HepG2 (cell line): ENCODE results near the gene SNAI3.

Experiments
- CBX1 ChIP-seq: IDR thresholded peaks from one replicate; pipeline ENCODE4 v1.6.1; 2016; ENCODE audit warnings: antibody characterized with exemption, low read depth
- DPF2 ChIP-seq: sonication (generic); formaldehyde crosslinking; IDR thresholded peaks from 2 replicates; pipeline ENCODE4 v1.4.0; 2020; ENCODE audit warnings: mild to moderate bottlenecking, low read depth, missing genetic modification reagents, borderline replicate concordance
- FOXA1 ChIP-seq, 2 experiments: fragments of 450-650 bp in 1 of 2; sonication (generic) in 1 of 2; formaldehyde crosslinking in 1 of 2; IDR thresholded peaks; 2 replicates each; pipeline versions ENCODE4 v1.4.0 to v1.6.1; 2016 to 2020; ENCODE audit warnings: missing genetic modification reagents in 1 of 2
- FOXP1 ChIP-seq, 2 experiments: fragments of 450-650 bp in 1 of 2; IDR thresholded peaks; 2 replicates each; pipeline ENCODE4 v1.6.1; 2017 to 2018; ENCODE audit warnings: antibody characterized with exemption in 1 of 2
- NBN ChIP-seq: fragments of 450-650 bp; conservative IDR thresholded peaks from 2 replicates; pipeline ENCODE4 v1.6.1; 2017
- ZNF136 ChIP-seq: sonication (generic); formaldehyde crosslinking; IDR thresholded peaks from 2 replicates; pipeline ENCODE4 v1.8.1; 2022; ENCODE audit warnings: low read depth, mild to moderate bottlenecking, moderate library complexity, missing genetic modification reagents
- TF ChIP-seq, protein P1 (sequence below): sonication (generic); IDR thresholded peaks from 2 replicates; pipeline ENCODE4 v1.6.1; 2016; ENCODE audit warnings: low read depth, borderline replicate concordance

DNA sequence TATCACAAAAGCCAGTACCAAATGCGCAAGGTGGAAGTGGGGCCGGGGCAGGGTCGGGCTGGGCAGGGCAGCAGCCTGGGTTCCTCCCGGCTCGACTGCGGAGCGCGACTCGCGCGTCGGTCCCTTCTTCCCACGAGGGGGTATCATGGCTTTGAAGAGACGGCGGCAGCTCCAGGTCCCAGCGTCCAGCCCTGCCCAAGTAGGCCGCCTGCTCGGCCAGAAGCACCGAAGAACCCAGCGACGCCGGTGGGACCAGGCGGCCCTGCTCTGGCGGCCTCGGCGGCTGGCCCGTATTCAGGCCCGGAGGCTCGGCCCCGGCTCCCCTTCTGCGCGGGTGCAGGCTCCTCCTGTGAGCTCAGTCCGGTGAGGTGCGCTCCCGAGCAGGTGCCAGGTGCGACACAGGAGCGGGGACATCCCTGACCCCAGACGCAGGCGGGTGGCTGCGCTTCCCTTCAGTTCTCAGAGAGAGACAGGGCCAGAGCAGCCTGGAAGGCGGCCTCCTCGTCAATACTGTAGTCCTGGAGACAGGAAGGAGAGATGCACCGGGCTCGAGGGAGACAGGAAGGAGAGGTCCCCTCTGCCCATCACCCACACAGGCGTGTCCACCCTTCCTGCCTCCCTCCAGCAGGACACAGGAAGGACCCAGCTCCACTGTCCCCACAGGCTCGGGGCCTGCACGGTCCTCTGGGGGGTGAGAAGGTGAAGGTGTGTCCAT, 11.0 kb upstream of the SNAI3 start:
- TF ChIP-seq CBX1 (no peak), DPF2 (CRISPR knock-in tag) (no peak), NBN (no peak), ZNF136 (no peak), FOXP1 (IDR thresholded peaks at IDR 0.05) (no peak), FOXP1 (CRISPR knock-in tag; IDR thresholded peaks at IDR 0.05) (no peak), FOXA1 (IDR thresholded peaks at IDR 0.05) (no peak), FOXA1 (CRISPR knock-in tag; IDR thresholded peaks at IDR 0.05) (no peak)
- TF ChIP-seq, protein P1, sequence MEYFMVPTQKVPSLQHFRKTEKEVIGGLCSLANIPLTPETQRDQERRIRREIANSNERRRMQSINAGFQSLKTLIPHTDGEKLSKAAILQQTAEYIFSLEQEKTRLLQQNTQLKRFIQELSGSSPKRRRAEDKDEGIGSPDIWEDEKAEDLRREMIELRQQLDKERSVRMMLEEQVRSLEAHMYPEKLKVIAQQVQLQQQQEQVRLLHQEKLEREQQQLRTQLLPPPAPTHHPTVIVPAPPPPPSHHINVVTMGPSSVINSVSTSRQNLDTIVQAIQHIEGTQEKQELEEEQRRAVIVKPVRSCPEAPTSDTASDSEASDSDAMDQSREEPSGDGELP: no peak
